ACC112 (cell line): Measurements from ENCODE around the gene CCDC196.

Experiments
- H2AFZ ChIP-seq: fragments of 200-600 bp; sonication (generic); one replicate; pipeline ENCODE4 v1.6.0; 2017; ENCODE audit warnings: antibody characterized with exemption, low read length; ENCODE audit not compliant: unreplicated experiment
- H3K27ac ChIP-seq: fragments of 200-600 bp; sonication (generic); 2 replicates; pipeline ENCODE4 v1.5.1; 2014; ENCODE audit warnings: low read depth, mild to moderate bottlenecking, antibody characterized with exemption, low read length, moderate library complexity
- H3K27me3 ChIP-seq: fragments of 200-600 bp; sonication (generic); 2 replicates; pipeline ENCODE4 v1.6.1; 2014; ENCODE audit warnings: mild to moderate bottlenecking, antibody characterized with exemption, low read length, moderate library complexity, mixed read lengths; ENCODE audit not compliant: insufficient read depth
- H3K36me3 ChIP-seq: fragments of 200-600 bp; sonication (generic); 2 replicates; pipeline ENCODE4 v1.6.1; 2016; ENCODE audit warnings: mild to moderate bottlenecking, antibody characterized with exemption, low read length, moderate library complexity, mixed read lengths; ENCODE audit not compliant: insufficient read depth
- H3K4me1 ChIP-seq: fragments of 200-600 bp; sonication (generic); one replicate; pipeline ENCODE4 v1.6.1; 2016; ENCODE audit warnings: low read length, mixed read lengths; ENCODE audit not compliant: insufficient read depth, unreplicated experiment, control insufficient read depth
- H3K4me3 ChIP-seq: fragments of 200-600 bp; sonication (generic); 2 replicates; pipeline ENCODE4 v1.5.1; 2014; ENCODE audit warnings: mild to moderate bottlenecking, low read depth, low read length
- H3K79me2 ChIP-seq: fragments of 200-600 bp; sonication (generic); one replicate; pipeline ENCODE4 v1.6.0; 2016; ENCODE audit warnings: low read length; ENCODE audit not compliant: control insufficient read depth, unreplicated experiment, insufficient read depth

The CCDC196 gene, protein sequence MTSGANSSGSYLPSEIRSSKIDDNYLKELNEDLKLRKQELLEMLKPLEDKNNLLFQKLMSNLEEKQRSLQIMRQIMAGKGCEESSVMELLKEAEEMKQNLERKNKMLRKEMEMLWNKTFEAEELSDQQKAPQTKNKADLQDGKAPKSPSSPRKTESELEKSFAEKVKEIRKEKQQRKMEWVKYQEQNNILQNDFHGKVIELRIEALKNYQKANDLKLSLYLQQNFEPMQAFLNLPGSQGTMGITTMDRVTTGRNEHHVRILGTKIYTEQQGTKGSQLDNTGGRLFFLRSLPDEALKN

DNA sequence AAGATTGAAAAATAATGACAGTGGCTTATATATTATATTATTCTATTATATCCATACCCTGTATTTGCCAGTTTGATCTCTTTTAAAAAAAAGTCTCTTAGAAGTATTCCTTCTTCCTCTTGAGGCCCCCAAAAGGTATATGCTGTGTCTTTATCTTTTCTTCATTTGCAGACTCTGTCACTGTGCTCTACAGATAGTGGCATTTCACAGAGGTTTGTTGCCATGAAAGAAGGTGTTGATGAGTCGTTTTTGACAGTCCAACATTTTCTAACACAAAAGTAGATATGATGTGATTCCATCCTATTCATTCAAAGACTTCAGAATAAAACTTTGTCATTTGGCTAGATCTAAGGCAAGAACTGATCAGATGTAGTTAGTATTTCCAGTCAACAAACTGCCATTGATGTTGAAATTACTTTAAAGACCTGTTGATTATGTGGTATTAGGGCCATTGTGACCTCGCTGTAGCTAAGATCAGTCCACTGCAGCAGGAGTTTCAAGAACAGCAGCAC lies at the start of gene CCDC196:
TSS of gene CCDC196 (plus strand) at position 462 of the 512 bp plus-strand sequence. CDS start 132 bp downstream, outside the sequence.
- H3K4me3 ChIP-seq: no peak within 1 kb of the TSS
- H2AFZ ChIP-seq: no peak within 1 kb of the TSS
- H3K4me1 ChIP-seq: peaks cover 14% of the 10 kb centered on the region
- no peaks in the 10 kb centered on the region for H3K27me3 ChIP-seq
- no peaks in the 10 kb centered on the region for H3K79me2 ChIP-seq
- no peaks in the 10 kb centered on the region for H3K36me3 ChIP-seq
- H3K27ac ChIP-seq: no peak within 1 kb of the TSS

- Histone ChIP-seq H3K27ac (no peak overlapping the region), H3K79me2 (no peaks in the 10 kb centered on the region), H3K36me3 (no peaks in the 10 kb centered on the region), H2AFZ (no peak overlapping the region), H3K4me1 (no peaks in the 10 kb centered on the region), H3K27me3 (no peaks in the 10 kb centered on the region), H3K4me3 (no peak overlapping the region)
These were observed 45.4 kb upstream of the CCDC196 start for GRCh38 chr14:66440801-66441200.

- H3K79me2 ChIP-seq: no peaks in the 10 kb centered on the region
- H3K36me3 ChIP-seq: no peaks in the 10 kb centered on the region
- H3K4me1 ChIP-seq: no peaks in the 10 kb centered on the region
- no peak overlapping the region for H3K27ac ChIP-seq
- H3K27me3 ChIP-seq: no peaks in the 10 kb centered on the region
- no peak overlapping the region for H3K4me3 ChIP-seq
- no peak overlapping the region for H2AFZ ChIP-seq
These were observed 43.1 kb upstream of the CCDC196 start for GRCh38 chr14:66442953-66443571.

- Histone ChIP-seq H2AFZ (no peak overlapping the region), H3K4me1 (no peaks in the 10 kb centered on the region), H3K36me3 (no peaks in the 10 kb centered on the region), H3K27ac (no peak overlapping the region), H3K4me3 (no peak overlapping the region), H3K79me2 (no peaks in the 10 kb centered on the region), H3K27me3 (no peaks in the 10 kb centered on the region)
These were observed 42.4 kb upstream of the CCDC196 start for GRCh38 chr14:66443785-66444184.

GRCh38 chr14:66444271-66444927 lies 41.8 kb upstream of the CCDC196 start:
- Histone ChIP-seq H3K4me1 (no peaks in the 10 kb centered on the region), H3K27me3 (no peaks in the 10 kb centered on the region), H3K27ac (no peak overlapping the region), H2AFZ (no peak overlapping the region), H3K4me3 (no peak overlapping the region), H3K79me2 (no peaks in the 10 kb centered on the region), H3K36me3 (no peaks in the 10 kb centered on the region)

- Histone ChIP-seq H3K79me2 (no peaks in the 10 kb centered on the region), H3K4me3 (no peak overlapping the region), H3K27me3 (no peaks in the 10 kb centered on the region), H3K27ac (no peak overlapping the region), H3K4me1 (no peaks in the 10 kb centered on the region), H3K36me3 (no peaks in the 10 kb centered on the region), H2AFZ (no peak overlapping the region)
These were observed 40.2 kb upstream of the CCDC196 start for GRCh38 chr14:66445936-66446335.

DNA sequence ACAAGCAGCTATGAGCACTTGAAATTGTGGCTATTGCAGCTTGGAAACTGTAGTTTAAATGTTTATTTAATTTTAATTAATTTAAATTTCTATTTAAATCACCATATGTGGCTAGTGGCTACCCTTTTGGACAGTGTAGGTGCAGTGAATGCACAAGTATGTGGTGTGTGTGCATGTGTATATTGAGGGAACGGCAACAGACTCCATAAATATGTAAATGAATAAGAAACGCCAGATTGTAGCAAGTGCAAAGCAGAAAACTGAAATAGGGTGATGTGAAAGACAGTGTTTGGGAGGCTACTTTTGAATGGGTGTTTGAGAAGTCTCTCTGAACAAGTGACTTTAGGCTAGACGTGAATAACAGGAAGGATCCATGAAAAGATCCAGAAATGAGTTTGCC lies 32.7 kb upstream of the CCDC196 start:
- no peaks in the 10 kb centered on the region for H3K27me3 ChIP-seq
- no peaks in the 10 kb centered on the region for H3K4me1 ChIP-seq
- no peak overlapping the region for H2AFZ ChIP-seq
- no peak overlapping the region for H3K27ac ChIP-seq
- no peaks in the 10 kb centered on the region for H3K79me2 ChIP-seq
- H3K4me3 ChIP-seq: no peak overlapping the region
- no peaks in the 10 kb centered on the region for H3K36me3 ChIP-seq

- no peaks in the 10 kb centered on the region for H3K4me1 ChIP-seq
- no peak overlapping the region for H2AFZ ChIP-seq
- no peaks in the 10 kb centered on the region for H3K36me3 ChIP-seq
- no peaks in the 10 kb centered on the region for H3K27me3 ChIP-seq
- no peak overlapping the region for H3K27ac ChIP-seq
- H3K4me3 ChIP-seq: no peak overlapping the region
- no peaks in the 10 kb centered on the region for H3K79me2 ChIP-seq
These were observed 26.6 kb upstream of the CCDC196 start for GRCh38 chr14:66459603-66460002.

GRCh38 chr14:66464261-66464660 lies 21.9 kb upstream of the CCDC196 start:
- H3K4me1 ChIP-seq: no peaks in the 10 kb centered on the region
- no peaks in the 10 kb centered on the region for H3K27me3 ChIP-seq
- no peak overlapping the region for H3K4me3 ChIP-seq
- no peaks in the 10 kb centered on the region for H3K79me2 ChIP-seq
- no peak overlapping the region for H3K27ac ChIP-seq
- no peak overlapping the region for H2AFZ ChIP-seq
- no peaks in the 10 kb centered on the region for H3K36me3 ChIP-seq

GRCh38 chr14:66468778-66469367 lies 17.3 kb upstream of the CCDC196 start:
- Histone ChIP-seq H3K4me1 (no peaks in the 10 kb centered on the region), H3K4me3 (no peak overlapping the region), H3K79me2 (no peaks in the 10 kb centered on the region), H3K36me3 (no peaks in the 10 kb centered on the region), H2AFZ (no peak overlapping the region), H3K27me3 (no peaks in the 10 kb centered on the region), H3K27ac (no peak overlapping the region)
